ENCODE data around the gene SPEN.
"Not testable (repeated sequence)": the region's sequence is repeated elsewhere in the genome, so short reads cannot be mapped to it uniquely, and the experiment has no call there.

SPEN gene, protein sequence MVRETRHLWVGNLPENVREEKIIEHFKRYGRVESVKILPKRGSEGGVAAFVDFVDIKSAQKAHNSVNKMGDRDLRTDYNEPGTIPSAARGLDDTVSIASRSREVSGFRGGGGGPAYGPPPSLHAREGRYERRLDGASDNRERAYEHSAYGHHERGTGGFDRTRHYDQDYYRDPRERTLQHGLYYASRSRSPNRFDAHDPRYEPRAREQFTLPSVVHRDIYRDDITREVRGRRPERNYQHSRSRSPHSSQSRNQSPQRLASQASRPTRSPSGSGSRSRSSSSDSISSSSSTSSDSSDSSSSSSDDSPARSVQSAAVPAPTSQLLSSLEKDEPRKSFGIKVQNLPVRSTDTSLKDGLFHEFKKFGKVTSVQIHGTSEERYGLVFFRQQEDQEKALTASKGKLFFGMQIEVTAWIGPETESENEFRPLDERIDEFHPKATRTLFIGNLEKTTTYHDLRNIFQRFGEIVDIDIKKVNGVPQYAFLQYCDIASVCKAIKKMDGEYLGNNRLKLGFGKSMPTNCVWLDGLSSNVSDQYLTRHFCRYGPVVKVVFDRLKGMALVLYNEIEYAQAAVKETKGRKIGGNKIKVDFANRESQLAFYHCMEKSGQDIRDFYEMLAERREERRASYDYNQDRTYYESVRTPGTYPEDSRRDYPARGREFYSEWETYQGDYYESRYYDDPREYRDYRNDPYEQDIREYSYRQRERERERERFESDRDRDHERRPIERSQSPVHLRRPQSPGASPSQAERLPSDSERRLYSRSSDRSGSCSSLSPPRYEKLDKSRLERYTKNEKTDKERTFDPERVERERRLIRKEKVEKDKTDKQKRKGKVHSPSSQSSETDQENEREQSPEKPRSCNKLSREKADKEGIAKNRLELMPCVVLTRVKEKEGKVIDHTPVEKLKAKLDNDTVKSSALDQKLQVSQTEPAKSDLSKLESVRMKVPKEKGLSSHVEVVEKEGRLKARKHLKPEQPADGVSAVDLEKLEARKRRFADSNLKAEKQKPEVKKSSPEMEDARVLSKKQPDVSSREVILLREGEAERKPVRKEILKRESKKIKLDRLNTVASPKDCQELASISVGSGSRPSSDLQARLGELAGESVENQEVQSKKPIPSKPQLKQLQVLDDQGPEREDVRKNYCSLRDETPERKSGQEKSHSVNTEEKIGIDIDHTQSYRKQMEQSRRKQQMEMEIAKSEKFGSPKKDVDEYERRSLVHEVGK (N-terminal part only)

DNA sequence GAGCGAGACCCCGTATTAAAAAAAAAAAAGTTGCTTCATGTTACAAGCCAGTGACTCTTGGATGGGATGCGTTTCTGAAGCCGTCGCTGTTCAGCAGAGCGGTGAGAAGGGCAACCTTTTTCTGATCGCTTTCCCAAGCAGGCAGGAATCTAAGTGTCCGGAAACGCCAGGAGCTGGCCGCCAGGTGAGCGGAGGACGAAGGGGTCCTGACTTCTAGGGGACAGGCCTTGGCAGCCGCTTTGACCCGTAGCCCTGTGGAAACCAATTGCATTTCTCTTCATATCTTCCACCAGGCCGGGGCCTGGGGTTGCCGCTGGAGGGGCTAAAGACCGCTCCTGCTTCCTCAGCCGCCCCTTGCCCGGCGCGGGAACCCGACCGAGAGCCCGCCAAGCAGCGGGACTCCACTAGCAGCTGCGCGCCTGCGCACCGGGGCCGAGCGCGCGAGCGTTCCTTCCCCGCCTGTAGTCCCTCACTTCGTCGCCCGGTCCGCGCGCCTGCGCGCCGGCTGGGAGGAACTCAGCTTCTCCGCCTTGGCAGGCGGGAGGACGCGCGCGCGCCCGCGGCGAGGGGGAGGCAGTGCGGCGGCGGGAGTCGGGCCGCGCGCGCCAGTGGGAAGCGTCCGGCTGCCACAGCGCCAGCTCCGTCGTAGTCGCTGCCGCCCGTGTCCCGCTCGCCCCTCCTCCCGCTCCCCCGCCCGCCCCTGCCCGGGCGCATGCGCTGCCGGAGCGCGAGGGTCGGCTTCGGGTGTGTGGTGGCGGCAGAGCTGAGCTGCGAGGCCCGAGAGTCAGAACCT, at the start of gene SPEN:
SPEN (plus strand) TSS at position 608 of the 793 bp plus-strand sequence. CDS start 361 bp downstream, outside the sequence.
- DNase-seq, result peak; percentile 98

DNA sequence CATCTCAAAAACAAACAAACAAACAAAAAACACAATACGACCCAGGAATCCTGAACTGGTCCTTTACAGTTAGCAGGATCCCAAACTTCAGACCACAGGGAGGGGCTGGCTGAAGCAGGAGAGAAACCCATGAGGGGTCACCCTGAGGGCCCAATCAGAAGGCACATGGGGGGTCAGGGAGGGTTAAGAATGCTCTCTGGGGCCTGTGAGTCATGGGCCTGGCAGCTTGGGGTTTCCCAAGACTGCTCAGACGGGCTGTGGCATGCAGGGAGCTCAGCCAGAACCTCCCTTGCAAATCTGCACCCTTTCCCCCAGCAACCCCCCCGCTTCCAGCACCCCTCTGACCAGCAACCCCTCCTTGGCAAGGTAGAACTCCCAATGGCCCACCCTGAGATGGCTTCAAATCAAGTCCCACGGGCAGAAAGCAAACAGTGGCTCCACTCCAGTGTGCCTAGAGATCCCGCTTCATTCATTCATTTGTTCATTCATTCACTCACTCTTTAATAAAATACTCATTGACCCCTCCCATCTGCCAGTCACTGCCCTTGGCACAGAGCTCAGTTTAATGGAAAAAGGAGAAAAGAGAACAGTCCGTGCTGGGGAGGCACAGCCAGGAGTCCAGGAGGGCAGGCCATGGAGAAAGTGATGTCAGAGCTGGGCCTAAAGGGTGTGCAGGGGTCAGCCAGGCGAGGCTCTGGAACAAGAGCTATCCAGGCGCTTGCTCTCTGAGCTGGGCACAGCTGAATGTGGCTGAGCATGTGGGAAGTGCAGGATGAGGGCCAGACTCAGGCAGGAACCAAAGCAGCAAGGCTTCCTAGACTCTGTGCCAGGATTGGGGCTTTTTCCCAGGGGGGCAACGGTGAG, 48.3 kb upstream of the SPEN start:
- peak; percentile 29 to 47 for DNase-seq

DNA sequence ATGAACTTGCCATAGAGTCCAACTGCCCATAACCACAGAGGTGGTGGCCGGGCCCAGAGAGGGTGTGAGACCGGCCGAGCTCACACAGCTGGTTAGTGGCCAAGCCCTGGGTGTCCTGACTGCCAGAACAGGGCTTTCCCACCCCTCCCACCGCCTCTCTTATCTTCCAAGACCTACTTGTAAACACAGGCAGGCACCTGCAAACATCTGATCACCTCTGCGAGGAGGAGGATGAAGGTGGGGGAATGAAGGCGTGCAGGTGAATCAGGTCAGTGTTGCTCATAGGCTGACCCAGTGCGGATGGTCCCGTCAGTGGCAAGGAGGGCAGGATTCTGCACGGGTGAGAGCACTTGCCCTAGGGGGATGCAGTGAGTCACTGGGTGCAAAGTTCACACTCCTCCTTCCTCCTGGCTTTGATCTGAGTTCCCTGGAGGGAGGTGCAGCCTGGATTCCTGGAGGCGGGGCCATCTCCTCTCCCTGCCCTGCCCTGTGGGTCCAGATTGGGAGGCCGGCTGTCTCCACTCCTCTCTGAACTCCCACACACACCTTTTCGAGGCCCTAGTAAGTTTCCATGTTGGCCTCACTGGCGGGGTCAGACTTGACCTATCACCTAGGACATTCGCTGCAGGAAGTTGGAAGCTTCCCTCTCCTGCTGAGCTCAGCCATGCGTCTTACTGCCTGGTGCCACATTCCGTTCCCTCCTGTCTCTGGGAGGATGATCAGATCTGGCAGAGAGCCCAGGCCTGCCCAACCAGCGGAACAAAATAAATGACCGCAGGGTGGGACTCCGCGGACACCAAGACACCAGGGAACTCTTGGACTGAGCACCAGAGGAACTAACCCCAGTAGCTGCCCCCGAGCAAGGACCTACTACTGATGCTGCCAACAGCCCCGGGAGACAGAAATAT, 47.3 kb upstream of the SPEN start:
- DNase-seq, result no peak

DNA sequence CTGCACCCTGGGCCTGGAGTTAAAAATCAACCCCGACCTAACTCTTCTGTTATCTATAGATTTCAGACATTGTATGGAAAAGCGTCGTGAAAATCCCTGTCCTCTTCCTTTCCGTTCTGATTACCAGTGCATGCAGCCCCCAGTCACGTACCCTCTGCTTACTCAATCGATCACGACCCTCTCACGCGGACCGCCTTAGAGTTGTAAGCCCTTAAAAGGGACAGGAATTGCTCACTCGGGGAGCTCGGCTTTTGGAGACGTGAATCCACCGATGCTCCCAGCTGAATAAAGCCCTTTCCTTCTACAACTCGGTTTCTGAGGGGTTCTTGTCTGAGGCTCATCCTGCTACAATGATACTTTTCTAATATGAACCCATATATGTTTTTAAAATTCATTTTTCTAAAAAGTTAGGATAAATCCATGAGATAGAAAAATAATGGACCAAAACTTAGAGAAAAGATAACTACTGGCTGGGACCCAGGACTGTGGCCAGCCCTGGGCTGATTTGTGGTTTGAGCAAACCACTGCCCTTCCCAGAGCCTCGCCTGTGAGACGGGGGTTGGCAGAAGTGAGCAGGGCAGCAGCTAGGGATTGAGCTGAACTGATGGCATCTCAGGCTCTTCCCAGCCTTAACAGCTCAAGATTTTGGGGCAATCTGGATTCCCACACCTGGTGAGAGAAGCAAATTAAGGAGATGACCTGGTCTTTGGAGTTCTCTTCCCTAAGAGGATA, 45.1 kb upstream of the SPEN start:
- DNase-seq, result no peak

DNA sequence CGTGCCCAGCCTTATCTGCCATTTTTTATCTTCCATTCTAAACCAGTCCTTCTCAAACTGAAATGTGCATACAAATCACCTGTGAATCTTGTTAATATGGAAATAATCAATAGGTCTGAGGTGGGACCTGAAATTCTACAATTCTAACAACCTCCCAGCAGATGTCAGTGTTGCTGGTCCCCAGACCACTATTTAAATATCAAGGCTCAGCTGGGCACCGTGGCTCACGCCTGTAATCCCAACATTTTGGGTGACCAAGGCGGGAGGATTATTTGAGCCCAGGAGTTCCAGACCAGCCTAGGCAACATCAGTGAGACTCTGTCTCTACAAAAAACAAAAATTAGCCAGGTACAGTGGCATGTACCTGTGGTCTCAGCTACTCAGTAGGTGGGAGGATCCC, 44.1 kb upstream of the SPEN start:
- peak; percentile 26 to 35 for DNase-seq

DNA sequence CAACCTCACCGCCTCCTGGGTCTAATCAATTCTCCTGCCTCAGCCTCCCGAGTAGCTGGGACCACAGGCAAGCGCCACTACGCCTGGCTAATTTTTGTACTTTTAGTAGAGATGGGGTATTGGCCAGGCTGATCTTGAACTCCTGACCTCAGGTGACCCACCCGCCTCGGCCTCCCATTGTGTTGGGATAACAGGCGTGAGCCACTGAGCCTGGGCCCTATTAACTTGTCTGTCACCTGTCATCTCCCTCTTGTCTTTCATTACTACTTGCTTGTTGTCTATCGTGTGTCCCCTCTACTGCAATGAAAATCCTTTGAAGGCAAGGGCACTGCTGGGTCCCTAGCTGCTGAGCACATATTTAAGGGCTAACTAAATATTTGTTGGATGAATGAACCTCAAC, 43.4 kb upstream of the SPEN start:
- DNase-seq, result no peak

DNA sequence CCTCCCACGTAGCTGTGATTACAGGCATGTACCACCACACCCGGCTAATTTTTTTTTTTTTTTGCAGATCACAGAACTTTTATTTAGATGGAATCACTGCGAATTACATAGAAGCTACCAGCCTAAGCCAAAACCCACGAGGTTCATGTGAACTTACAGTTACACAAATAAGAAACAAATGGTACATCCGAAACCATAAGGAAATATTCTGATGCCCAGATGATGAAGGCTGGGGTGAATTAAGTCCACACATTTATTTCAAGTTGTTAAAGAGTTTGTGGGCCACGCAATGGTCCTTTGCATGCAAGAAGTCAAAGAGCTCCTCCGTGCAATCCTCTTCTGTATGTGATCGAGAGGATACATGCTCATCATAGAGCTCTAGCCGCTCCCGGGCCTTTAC, 40.4 kb upstream of the SPEN start:
- DNase-seq, result no peak

DNA sequence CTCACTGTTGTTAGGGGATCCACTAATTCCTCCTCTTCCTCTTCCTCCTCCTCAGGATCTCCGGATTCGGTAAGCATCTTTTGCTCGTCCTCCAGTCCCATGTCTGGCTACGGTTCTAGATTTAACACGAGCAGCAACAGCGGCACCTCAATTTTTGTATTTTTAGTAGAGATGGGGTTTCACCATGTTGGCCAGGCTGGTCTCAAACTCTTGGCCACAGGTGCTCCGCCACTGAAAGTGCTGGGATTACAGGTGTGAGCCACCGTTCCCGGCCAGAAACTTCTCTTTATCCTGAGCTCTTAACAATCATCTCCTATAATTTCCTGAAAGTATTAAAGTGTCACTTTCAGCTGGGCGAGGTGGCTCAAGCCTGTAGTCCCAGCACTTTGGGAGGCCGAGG, 40.0 kb upstream of the SPEN start, which contains the start of gene UQCRHL:
UQCRHL (minus strand) TSS at position 101 of the 400 bp plus-strand sequence; CDS start at position 101, 0 bp downstream.
- DNase-seq, result not testable (repeated sequence)

DNA sequence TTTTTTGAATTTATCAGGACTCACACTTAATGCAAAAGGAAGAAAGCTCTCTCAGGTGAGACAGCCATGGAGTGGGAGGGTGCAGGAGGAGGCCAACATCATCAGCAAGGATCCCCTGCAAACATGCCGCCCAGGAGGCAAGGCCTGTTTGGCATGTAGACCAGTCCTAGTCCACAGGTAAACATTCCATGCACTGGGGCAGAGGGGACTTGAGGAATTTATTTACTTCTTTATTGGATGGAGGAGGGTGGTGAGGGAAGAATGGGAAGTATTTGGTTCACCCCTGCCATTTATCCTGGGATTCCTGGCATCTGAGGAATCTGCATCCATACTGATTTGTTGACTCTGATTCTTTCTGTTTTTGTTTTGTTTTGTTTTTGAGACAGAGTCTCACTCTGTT, 38.6 kb upstream of the SPEN start:
- no peak for DNase-seq

DNA sequence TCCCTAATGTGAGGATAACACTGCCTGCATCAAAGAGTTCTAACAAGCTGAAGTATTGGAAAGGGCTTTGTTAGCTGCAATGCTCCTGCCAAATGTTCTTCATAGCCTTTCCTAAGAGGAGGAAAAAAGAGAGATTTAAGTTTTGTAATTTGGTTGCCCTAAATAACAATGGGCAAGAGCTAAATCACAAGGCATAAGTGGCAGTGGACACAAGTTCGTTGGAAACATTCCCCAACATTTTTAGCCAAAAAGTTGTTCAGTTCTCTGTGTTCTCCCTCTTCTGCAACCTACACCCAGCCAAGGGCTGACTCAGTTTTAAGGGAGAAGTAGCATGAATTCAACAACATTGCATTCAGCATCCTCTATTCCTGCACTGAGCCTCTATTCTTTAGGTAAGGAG, 37.4 kb upstream of the SPEN start:
- DNase-seq, result no peak

DNA sequence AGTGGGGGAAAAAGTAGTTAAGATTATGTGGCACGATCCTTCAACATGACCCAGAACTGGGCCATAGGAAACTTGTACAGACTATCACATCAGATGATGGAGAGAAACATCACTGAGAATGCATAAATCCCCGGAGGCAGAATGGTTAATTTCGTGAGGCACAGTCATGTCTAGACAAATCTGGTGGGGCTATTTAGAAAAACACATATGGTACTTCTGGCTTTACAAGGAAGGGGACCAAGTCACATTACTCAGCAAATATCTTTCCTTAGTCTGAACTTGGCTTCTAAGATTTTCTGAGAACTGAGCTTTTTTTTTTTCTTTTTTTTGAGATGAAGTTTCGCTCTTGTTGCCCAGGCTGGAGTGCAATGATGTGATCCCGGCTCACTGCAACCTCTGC, 30.8 kb upstream of the SPEN start:
- DNase-seq, result no peak

DNA sequence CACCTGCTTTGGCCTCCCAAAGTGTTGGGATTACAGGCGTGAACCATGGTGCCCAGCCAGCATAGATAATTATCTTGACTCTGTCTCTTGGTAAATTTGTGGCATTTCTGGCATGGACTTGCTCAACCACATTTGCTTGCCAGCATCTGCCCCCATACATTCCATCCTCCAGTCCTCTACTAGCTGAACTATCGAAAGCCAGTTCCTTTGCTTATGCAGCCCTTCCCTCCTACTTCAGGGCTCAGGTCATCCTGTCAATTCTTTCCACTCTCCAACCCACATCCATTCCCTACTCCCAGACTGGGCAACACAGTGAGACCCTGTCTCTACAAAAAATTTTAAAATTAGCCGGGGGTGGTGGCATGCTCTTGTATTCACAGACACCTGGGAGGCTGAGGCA, 27.0 kb upstream of the SPEN start:
- no peak for DNase-seq

DNA sequence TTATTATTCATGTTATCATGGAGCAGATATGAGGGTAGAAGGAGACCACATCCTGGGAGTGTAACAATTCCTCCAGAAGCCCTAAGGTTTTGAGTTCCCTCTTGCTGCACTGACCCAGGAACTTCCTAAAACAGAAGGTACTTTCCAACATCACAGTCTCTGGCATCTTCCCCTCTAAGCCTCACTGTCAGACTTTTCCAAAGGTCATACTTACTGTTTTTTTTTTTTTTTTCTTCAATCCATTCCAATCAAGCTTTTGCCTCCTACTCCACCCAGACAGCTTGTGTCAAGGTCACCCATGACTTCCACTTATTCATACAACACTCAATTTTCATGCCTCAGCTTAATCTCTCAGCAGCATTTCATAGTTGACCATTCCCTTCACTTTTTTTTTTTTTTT, 21.7 kb upstream of the SPEN start:
- no peak for DNase-seq

DNA sequence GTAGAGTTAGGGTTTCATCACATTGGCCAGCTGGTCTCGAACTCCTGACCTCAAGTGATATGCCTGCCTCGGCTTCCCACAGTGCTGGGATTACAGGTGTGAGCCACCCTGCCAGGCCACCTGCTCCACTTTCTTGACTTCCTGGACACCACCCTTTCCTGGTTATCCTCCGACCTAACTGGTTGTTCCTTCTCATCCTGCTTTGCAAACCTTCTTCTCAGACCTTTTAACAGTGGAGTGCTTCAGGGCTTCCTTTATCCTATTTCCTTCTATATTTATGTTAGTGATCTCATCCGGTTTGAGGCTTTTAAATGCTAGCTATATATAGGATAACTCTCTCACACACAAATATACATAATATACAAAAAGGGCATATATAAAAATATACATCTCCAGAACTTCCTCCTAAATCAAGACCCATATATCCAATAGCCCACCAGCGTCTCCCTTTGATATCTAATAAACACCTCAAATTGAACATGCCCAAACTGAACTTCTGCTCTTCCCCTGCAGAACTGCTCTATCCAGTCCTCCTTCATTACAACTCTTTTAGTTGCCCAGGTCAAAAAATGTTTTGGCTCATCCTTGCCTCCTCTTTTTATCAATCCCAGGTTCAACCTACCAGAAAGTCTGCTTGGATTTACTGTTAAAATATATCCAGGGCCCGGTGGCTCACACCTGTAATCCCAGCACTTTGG, 20.5 kb upstream of the SPEN start:
- no peak for DNase-seq

DNA sequence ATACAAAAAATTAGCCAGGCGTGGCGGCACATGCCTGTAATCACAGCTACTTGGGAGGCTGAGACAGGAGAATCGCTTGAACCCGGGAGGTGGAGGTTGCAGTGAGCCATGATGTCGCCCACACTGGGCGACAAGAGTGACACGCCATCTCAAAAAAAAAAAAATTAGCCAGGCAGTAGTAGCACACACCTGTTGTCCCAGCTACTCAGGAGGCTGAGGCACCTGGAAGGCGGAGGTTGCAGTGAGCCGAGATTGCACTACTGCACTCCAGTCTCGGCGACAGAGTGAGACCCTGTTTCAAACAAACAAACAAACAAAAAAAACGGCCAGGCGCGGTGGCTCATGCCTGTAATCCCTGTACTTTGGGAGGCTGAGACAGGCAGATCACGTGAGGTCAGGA, 19.9 kb upstream of the SPEN start:
- not testable (repeated sequence) for DNase-seq

DNA sequence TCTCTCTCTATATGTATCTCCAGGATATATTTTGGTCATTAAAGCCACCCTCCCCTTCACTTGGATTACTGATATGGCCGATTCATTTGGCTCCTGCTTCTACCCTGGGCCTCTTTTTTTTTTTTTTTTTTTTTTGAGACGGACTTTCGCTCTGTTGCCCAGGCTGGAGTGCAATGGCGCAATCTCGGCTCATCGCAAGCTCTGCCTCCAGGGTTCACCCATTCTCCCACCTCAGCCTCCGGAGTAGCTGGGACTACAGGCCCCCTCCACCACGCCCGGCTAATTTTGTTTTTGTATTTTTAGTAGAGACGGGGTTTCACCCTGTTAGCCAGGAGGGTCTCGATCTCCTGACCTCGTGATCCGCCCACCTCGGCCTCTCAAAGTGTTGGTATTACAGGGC, 18.6 kb upstream of the SPEN start:
- DNase-seq, result not testable (repeated sequence)

DNA sequence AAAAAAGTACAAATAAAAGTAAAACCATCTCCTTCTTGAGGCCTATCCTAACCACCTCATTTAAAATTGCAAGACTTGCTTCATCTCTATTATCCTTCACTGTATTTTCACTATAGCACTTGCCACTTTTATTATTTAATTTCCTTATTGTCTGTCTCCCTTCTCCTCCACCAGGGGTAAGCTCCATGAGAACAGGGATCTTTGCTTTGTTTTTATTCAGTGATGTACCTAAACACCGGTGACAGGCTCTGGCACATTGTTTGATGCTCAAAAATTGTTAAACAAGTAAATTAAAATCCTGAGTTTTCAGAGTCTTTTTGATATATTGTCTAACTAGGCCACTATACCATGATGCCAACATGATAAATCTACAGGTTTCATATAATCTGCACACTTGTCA, 17.2 kb upstream of the SPEN start:
- no peak for DNase-seq

DNA sequence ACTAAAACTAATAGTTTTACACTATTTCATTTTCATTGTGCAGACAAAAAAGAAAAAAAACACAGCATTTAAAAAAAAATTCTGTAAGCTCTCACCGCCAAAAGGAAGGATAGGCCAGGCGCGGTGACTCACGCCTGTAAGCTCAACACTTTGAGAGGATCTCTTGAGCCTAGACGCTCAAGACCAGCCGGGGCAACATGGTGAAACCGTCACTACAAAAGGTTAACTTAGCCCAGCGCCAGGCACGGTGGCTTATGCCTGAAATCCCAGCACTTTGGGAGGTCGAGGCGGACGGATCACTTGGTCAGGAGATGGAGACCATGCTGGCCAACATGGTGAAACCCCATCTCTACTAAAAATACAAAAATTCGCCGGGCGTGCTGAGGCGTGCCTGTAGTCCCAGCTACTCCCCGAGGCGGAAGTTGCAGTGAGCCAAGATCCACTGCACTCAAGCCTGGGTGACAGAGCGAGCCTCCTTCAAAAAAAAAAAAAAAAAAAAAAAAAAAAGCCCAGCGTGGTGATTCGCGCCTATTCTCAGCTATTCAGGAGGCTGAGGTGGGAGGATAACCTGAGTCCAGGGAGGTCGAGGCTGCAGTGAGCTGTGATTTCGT, 14.3 kb upstream of the SPEN start:
- peak; percentile 62 to 71 for DNase-seq

Measured in activated T-cell treated with anti-CD3 and anti-CD28 coated beads, Interleukin-2, amount 50 U/mL, for 48 hours (primary cell).